Ovary (tissue), 3 donors: ENCODE results near the gene SLAMF9.

Experiments used
- CTCF ChIP-seq, 3 donors: fragments of 450-650 bp in 2 of 3; fragments of 200-600 bp in 1 of 3; IDR thresholded peaks; one replicate each; pipeline versions ENCODE4 v1.5.1 to v1.8.0; 2016 to 2022; ENCODE audit warnings: antibody characterized with exemption in 3 of 3, mild to moderate bottlenecking in 1 of 3
- EP300 ChIP-seq: sonication (generic); formaldehyde crosslinking; IDR thresholded peaks from one replicate; pipeline ENCODE4 v1.6.1; 2017; ENCODE audit warnings: antibody characterized with exemption
- donor health status: DM: no; HTN: no; CAD: no.

- TF ChIP-seq CTCF (IDR thresholded peaks at IDR 0.05): no peak
- no peak for TF ChIP-seq EP300
Measured at GRCh38 chr1:159920202-159920601, 33.8 kb downstream of the SLAMF9 start.
